KG1 (cell line): ENCODE results near the gene C9orf72.

ENCODE experiments used
- DNase-seq: peaks from one replicate; lab custom pipeline; 2025; lab: John Stamatoyannopoulos, UW

Gene C9orf72

DNA sequence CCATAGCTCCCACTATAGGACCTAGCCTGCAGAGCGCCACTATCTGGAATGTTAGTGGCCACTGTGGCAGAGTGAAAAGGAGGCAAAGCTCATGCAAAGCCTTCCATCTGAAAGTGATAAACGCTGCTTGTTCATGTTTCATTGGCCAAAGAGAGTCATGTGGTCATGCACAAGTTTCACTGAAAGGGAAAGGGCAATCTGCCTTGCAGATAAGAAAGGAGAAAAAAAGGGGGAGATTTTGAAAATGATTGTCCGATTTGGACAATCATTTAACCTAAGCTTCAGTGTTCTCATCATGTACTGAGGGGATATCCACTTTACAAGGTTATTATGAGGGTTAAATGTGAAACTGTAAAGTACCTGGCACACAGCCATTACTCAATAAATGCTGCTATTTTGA is 34.6 kb downstream of the C9orf72 start:
- DNase-seq: no peak

DNA sequence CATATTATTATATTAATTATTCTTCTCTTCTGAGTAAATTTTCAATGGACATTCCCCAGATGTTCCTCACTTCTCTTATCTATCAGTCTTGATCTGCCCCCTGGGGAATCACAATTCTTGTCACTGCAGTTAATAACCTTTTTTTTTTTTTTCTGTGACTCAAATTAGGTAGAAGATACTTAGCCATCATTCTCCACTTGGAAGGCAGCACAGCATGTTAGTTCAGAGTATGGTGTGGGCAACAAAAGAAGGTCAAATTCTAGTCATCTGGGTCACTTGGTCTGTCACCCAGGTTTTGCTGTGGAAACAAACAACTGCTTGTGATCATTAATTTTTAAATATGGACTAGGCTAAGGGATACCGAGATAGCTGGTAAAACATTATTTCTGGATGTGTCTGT is 35.5 kb downstream of the C9orf72 start:
- DNase-seq: no peak

DNA sequence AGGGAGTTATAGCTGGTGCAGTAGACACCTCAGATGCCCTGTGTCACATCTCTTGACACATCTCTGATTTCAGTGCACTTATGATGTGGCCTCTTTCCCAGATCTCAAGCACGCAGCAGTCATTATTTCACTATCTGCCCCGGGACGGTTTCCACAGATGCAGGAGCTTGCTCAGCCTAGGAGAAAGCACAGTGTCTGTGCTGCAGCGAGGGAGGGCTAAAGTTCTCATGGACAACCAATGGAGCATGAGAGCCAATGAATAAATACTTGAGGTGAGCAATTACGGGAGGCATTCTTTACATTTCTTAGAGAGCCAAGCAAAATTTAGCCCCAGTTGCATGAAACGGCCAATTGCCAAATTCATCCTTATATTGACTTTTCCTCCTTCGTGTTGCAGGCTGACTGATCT is 36.2 kb downstream of the C9orf72 start:
- DNase-seq: no peak

DNA sequence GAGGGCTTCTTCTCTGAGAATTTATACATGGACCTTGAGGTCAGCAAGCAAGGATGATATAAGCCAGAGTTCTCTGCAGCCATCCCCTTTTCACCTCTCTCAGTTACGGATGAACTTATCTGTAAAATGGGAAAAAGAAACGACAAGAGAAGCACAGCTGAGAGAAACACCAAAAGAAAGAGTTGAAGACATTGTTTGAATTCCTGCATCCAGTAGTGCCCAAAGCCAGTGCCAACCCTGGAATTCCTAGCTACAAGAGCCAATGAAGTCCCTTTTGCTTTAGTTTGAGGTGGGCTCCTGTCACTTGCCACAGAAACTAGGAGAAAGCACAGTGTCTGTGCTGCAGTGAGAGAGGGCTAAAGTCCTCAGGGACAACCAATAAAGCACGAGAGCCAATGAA is 37.1 kb downstream of the C9orf72 start:
- no peak for DNase-seq

DNA sequence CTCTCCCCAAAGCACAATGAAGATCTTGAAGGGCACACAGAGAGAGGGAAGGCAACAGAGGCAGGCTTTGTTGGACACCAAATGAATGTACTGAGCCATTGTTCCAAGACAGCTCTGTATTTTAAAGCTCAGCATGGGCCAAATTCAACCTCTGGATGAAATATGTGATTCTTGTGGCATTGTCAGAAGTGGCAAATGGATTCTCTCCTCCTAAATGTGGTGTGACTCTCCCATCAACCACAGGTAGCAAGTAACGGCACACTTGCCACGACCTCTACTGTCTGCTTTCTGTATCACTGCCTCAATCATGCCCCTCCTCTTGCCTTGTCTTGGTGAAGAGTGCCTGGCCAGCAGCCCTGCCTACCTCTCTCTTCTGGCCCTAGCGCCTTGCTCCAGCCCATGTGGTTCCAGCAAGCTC is 37.6 kb downstream of the C9orf72 start:
- DNase-seq: no peak

DNA sequence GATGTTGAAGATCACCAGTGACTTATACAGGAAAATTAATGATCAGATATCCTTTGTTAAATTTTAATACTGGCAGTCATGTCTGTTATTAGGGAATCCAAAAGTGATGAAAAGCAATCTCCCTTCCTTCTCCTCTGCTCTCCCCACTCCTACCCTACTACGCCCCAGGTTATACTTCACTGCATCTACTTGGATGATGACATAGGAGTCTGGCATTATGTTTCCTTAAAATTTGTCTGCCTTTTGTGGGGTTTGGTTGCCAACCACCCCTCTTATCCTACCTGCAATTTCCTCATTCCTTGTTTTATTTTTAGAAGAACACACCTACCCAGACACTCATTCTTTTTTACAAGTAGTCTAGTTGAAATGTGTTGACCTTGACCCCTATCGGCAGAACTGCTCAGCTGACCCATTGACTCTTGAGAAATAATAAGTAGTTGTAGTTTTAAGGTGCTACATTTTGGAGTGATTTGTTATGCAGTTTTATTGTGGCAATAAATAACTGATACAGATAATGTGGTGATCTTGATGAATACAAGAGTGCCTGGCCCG is 38.5 kb downstream of the C9orf72 start:
- DNase-seq: no peak

DNA sequence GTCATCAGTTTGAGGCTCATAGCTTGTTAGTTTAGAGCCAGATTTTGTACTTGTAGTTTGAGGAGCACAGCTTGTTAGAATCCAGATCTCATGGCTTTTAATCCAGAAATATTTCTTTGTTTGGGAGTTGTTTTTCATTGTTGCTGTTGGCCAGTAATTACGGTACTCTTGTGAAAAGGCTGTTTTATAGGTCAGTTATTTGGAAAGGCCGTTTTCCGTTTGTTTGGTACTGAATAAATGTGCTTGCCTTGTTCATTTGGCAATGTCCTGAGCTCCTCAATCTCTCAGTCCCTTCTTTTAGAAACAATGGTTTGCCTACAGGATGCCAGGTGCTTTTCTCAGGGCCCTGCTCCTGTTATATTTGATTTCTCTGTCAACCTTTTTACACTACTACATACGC is 39.1 kb downstream of the C9orf72 start:
- DNase-seq: no peak

DNA sequence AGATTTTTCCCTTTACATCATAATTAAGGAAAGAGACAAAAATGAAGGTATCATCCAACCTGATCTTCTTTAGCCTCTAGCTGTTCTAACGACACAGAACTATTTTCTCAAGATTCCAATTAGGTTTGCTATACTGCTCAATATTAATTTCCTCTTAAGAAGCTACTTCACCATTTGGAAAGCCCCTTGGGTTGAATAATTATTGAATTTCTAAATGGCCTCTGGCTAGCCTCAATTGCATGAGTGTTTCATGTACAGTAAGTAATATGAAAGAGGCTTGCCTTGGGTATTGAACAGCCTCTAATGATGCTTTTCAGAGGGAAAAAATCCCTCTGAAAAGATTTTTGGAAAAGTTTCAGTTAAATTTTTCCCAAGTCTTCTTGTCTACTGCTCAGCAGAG is 40.0 kb downstream of the C9orf72 start:
- no peak for DNase-seq

DNA sequence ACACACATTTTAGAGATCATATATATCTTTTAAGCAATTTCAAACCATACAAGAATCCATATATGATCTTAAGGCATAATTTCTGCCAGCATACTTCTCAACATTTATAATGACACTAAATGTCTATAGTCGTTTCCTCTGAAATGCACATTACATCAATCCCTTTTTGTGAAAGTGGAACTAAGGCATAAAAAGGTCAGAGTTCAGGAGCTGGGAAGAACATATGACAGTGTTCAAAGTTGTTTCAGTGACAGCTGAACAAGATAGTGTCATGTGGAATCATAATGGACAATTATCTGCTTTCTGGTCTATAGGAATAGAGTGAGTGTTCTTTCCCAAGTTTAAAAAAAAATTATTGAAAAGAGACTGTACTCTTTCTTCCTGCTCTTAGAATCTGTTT is 41.2 kb downstream of the C9orf72 start:
- no peak for DNase-seq

DNA sequence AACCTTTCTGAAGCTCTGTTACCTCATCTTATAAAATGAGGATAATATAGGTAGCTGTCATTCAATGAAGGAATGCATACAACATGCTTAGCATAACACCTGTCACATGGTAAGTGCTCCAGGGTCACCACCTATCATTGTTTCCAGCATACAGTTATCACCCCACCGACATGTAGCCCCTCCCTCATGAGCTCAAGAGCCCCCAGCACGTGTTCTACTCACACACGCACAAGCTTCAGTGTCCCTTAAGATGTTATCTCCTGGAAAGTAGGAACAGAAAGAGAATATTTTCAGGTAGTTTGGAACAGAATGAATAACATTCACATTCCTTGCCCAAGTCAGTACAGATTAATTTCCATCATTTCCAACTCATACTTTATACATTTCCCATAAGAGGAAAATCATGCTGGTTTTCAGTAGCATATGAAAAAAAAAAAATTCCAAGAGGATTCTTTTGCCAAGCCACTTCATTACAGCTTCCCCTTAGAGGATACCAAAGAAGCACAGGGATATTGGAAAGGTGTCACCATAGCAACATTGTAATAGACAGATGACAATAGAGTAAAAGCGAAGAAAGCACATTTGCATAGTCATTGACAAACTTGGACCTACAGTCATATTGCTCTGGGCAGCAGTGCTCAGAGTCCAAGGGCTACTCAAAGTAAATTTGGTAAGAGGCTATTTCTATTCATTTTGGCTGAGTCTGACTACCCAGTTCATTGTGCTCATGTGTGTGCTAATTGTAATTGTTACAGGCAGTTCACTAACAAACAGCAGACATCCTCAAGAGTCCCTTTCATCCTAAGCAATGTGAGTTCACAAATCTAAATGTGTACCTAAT is 42.1 kb downstream of the C9orf72 start:
- no peak for DNase-seq

DNA sequence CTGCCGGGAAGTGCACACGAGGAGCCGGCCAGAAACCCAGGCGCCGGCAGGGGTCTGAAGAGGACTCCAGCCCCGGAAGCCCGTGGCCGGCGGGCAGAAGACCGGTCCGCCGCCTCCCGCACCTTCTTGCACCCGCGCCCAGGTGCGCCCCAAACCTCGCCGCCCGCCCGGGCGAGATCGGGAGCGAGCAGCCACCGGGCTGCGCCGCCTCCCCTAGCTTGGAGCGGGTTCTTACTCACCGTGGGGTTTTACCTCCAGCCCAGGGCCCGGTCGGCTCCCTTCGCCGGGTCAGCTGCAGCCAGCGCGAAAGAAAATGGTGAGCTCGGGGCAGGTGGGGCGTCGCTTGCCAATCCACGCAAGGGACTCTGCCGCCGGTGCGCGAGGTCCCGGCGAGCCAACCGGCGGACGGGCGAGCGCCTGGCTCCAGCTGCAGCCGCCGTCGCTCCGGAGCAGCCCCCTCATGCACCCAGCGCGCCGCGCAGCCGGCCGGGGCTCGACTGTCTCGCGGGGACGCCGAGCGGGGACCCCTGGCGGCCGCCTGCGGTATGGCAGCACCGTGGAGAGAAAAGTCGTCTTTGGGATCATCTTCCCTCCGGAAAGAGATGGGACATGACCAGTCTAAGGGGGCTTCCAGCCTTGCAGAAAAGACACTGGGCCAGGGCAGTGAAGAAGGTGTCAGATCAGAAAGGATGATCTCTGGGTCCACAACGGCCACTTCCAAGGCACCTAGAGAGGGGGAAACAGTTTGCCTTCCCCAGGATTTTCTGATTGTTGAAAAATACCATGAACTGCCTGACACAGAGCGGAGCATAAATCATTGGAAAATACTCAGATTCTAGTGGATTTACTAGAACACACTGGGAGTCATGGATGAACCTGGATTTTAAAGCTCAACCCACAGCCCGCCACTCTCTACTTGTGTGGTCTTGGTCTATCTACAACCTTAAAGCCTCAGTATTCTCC is 43.7 kb downstream of the C9orf72 start, which contains the start of gene MOB3B:
Gene MOB3B (minus strand): TSS at position 499 of the 963 bp plus-strand sequence. CDS start 74,264 bp downstream, outside the sequence.
- peak; percentile 10 for DNase-seq

DNA sequence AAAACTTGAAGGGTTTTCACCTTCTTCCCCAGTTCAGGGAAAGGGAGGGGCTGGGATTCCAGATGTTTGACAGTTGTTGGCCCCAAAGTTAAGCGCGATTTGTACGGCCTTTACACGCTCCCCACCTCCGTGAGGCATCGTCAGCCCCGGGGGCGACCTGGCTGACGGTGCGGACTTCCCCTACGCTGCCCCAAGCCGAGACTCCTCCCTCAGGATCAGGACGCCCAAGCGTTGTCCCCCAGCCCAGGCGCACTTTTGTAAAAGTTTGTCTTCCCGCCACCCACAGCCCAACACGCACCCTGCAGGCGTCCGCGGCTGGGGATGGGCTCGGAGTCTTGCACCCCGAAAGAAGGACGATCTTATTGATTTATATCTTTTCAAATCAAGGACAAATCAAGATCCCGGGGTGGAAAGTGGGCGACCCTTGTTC is 44.4 kb downstream of the C9orf72 start:
- no peak for DNase-seq

DNA sequence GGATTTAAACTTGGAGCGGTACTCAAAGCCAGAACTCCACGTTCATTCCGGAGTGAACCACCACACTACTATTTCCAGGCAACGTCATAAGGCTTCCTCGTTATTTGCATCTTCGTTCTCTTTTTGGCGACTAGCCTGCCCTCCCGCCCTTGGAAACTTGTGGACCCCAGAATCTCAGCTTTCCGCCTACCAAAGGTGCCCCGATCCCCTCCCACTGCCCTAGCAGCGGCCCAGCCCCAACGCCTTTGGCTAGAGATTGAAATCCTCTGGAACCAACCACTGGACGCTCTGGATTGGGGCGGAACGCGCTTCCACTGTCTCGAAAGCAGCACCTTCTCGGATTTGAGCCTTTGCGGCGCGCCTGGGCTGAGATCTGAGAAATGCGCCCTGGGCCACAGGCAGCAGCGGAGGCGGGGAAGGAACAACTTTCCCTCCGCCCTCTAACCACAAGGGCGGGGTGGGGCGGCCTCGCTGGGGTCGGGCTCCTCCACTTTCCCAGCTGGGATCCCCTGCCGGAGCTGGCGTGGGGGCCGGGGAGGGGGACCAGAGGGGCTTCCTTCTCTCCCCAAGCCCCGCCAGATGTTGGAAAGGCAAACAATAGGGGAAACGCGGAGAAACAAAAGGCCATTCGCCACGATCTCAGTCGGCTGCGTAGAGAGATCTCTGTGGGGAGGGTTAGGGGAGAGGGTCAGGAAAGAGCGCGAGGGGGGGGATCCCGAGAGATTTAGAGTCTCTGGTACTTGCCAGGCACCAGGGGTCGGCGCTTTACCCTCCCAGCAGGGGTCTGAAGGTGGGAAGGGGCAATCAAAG is 45.0 kb downstream of the C9orf72 start:
- no peak for DNase-seq

DNA sequence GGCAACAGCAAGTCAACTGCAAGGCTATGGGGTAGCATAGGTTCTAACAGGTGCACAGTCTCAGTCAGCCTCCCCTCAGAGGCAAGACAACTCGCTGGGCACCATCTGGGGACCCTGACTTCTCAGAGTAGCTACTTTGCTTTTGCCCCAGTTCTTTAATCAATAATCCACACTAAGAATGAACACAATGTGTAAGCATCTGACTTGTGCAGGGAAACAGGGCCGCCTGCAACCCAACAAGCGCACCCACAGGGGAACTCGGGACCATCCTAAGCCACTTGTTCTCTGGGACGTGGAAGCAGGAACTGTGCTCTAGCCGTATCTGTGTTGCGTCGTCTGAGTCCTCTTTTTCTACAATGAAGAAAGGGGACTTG is 45.6 kb downstream of the C9orf72 start:
- DNase-seq: no peak

DNA sequence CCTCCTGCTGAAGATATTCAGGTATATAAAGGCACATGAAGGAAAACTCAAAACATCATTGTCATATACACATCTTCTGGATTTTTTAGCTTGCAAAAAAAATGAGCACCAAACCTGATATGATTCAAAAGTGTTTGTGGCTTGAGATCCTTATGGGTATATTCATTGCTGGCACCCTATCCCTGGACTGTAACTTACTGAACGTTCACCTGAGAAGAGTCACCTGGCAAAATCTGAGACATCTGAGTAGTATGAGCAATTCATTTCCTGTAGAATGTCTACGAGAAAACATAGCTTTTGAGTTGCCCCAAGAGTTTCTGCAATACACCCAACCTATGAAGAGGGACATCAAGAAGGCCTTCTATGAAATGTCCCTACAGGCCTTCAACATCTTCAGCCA is 49.0 kb downstream of the C9orf72 start, which contains the start of gene IFNK:
Gene IFNK (plus strand): TSS at position 55 of the 400 bp plus-strand sequence. CDS start 47 bp downstream, at position 102.
- no peak for DNase-seq

DNA sequence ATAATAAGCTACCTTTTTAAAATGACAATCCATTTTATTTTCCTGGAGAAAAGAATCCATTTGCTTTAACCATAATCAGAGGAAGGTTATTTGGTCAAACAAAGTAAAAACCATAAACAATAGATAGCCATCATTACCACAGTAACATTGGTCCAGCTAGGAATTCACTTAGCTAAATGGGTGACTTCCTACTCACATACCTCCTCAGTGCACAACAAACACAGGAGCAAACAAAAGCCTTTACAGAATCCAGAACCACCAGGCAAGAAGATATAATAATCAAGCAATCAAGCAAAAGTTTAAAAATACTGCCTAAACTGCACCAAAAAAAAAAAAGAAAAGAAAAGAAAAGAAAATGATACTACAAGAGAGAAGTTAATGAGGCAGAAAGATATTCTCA is 50.1 kb downstream of the C9orf72 start:
- DNase-seq: no peak

DNA sequence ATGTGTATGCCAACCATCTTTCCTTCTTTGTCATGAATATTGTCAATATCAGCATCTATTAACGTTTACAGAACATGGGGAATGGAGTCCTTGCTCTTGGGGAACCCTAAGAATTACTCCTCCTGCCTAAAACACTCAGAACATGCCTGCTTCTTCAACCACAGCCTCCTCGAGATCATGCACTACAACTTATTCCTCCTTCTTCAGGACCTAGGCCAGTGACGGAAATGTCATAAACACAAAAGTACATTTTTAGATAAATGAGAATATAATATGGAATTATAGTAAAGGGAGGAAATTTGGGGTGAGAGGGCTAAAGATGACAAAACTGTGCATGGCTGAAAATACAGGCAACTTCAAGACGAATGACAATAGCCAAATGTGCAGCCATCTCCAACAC is 52.3 kb downstream of the C9orf72 start:
- no peak for DNase-seq

DNA sequence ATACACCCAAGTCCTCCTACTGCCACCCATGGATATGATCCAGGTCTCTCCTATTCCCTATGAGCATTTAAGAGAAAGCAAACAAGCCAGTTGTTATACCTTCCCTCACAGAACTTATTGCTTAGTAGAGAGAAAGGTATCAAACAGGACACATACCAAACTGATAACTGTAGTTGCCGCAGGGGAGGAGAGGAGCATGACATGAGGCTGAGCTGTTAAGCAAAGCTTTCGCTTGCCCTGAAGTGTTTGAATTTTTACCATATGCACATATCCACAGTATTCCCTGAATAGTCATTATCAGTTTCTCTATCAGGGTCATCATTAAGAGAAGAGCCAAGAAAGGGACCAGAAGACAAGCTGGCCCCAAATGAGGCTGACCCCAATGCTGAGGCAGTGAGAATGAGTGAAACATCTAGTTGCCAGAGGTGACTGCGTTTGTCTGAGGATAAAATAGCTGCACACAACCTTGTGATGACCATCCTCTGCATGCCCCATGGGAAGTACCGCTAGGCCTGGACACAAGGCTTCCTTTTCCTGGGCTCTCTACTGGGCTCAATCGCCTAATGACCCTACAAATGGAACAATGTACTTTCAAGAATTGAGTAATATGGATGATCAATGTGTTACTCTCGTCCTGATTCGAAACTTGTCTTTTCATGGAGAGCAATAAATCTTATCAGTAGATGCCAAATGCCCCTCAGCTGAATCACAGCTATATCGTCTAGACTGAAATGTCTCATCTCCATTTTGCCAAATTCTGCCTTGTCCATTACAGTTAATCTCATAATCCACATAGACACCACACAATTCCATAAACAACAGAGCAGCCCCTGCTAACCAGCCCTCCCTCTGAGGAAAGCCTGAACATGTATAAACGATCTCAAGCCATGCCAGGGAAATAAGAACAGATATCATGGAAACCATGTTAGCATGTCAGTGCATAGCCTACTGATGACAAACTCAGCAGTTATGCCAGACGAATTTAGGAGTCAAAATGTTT is 53.5 kb downstream of the C9orf72 start:
- DNase-seq: no peak

DNA sequence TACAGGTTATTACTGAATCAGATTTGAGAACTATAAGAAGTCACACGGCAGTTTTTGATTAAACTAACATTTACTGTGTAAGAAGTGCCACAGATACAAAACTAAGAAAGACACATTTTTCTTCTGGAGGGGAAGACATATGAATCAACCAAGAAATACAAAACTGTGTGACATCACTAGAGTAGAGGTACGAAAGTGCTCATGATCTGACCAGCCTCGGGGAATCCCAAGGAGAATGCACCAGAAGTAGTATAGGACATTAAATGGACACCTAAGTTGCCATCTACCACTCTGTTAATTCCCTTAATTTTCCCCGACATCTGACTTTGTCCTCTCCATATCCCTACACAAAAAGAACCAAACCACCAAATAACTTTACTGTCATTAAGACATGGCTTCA is 54.5 kb downstream of the C9orf72 start:
- DNase-seq: no peak

DNA sequence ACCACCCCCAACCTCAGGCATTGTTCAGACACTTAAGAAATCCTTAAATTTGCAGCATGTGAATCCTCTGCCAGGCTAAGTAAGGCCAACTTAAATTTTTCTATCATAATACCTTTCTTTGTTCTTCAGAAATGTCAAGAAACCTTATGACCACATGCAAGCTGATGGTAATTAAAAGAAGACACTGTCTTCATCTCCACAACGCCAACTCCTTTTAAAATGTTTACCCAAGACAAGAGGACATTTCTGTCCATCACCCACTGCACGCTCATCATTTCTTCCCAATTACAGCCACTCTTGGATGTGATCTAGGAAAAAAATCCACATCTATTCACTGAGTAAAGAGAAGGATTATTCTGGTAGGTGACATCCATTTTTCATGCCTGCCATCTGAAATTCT is 55.3 kb downstream of the C9orf72 start:
- no peak for DNase-seq
